Epithelial cell of esophagus (primary cell): ENCODE data around the gene THAP12.

ENCODE experiments used
- DNase-seq: peaks from one replicate; pipeline ENCODE4 v3.0.0; 2010; ENCODE audit warnings: low read depth
- H3K4me3 ChIP-seq: 2 replicates; pipeline ENCODE4 v1.5.1; 2011; ENCODE audit warnings: mild to moderate bottlenecking, low read length, control low read depth
- CTCF ChIP-seq: IDR thresholded peaks from 2 replicates; pipeline ENCODE4 v1.5.1; 2011; ENCODE audit warnings: low read depth, mild to moderate bottlenecking, low read length, control low read depth, inconsistent platforms; ENCODE audit not compliant: insufficient read depth; ENCODE audit errors: missing control alignments

Gene THAP12

GRCh38 chr11:76317296-76317695 lies 63.6 kb downstream of the THAP12 start:
- TF ChIP-seq CTCF = no peak
- no peak for DNase-seq
- H3K4me3 ChIP-seq = no peak overlapping the region

GRCh38 chr11:76316726-76317125 lies 64.2 kb downstream of the THAP12 start:
- DNase-seq = no peak

GRCh38 chr11:76315182-76315853 lies 65.6 kb downstream of the THAP12 start:
- TF ChIP-seq CTCF = no peak
- peak; percentile 57 for DNase-seq
- H3K4me3 ChIP-seq = no peak overlapping the region

More at GRCh38 chr11:76316726-76317125, 64.2 kb downstream of the THAP12 start:
- no peak overlapping the region for H3K4me3 ChIP-seq
- no peak for TF ChIP-seq CTCF

DNA sequence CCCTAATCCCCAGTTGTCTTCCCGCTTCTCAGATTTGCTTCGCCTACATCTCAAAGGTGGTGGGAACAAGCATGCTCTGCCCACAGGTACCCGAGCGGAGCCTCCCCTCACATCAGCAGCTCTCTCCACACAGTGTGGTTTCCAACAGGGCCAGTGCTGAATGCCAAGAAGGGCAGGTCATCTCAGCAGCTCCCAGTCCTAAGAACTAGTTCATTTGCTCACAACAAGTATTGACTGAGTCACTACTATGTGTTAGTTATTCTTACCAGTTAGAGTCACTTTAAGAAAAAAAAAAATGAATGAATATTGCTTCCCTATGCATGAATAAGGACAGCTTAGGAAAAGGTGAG lies 66.2 kb downstream of the THAP12 start:
- no peak for TF ChIP-seq CTCF
- DNase-seq = peak; percentile 77
- H3K4me3 ChIP-seq = no peak overlapping the region

GRCh38 chr11:76313913-76314740 lies 66.8 kb downstream of the THAP12 start:
- no peak for DNase-seq
- TF ChIP-seq CTCF = no peak
- no peak overlapping the region for H3K4me3 ChIP-seq

DNA sequence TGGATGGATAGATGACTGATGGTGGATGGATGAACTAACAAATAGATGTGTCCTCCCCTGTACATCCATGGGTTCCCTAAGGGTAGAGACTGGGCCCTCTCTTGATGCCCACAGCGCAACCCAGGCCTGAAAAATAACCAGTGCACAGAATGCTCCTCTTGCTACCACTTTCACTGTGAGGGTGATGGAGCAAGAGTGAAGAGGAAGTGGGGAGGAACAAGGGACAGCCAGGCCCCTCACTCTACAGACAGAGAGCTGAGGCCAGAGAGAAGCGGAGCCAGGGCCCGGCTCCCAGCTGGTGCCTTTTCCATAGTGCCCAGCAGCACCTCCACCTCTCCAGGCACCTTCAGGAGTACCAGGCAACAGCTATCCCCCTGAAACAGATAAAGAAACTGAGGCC lies 67.7 kb downstream of the THAP12 start:
- no peak for DNase-seq

More for the DNA sequence above, 67.7 kb downstream of the THAP12 start:
- H3K4me3 ChIP-seq = no peak overlapping the region
- no peak for TF ChIP-seq CTCF
